GM19193 (cell line): Measurements from ENCODE around the gene PRDM2.

Experiments
- POLR2A ChIP-seq: IDR thresholded peaks from 4 replicates; pipeline ENCODE4 v1.6.1; 2011; ENCODE audit not compliant: insufficient read depth, insufficient read length; ENCODE audit errors: extremely low read depth

The PRDM2 gene

DNA sequence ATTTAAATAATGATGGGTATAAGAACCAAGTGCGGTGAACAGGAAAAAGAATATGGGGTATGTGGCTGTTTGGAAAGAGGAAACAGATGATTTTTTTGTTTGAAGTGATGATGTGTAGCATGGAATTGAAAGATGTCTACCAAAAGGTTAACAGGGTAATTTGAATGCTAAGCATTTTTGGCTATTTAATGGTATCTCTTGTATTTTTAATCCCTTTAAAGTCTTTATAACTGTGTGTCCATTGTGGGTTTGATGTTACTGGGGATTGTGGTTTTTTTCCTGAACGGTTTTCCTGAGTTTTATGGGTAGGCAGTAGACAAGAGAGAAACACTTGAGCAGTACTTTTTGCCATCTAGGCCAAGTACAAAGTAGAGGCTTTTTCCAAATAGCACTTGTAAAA lies 63.2 kb downstream of the PRDM2 start:
- TF ChIP-seq POLR2A, result no peak

- TF ChIP-seq POLR2A, result no peak
Observed at GRCh38 chr1:13763991-13764390, 64.0 kb downstream of the PRDM2 start.

DNA sequence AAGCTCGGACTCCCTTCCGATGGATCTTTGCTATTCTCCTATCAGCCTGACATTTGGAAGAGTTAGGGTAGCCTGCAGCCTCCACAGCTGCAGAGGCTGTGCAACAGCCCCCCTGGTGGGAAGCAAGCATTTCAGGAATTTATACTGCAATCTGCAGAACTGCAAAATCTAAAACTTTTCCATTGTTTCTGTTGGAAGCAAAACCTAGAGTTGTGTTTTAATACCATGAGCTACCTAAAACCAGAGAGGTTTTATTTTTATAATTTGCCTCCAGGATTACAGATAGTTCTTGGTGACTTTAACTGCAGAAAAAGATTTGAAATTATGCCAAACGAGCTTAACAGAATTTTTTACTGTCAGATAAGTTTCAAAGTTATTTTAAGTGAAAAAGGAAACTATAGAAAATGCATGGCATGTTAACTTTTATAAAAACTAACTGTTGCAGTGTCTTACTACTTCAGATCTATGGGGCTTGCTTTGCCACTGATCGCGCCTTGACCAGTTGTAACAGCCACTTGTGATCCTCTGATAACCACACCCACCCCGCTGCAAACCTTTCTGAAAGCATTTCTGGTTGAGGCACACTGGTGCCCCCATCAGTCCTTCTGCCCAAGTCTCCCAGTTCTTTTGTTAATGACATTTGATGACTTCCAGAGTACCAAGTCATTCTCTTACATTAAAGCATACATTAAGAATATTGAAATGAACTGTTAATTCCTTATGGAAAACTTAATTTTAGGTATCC lies 64.8 kb downstream of the PRDM2 start:
- TF ChIP-seq POLR2A, result no peak

GRCh38 chr1:13766592-13767564 lies 66.9 kb downstream of the PRDM2 start:
- no peak for TF ChIP-seq POLR2A

- TF ChIP-seq POLR2A, result no peak
Observed at GRCh38 chr1:13769212-13769611, 69.2 kb downstream of the PRDM2 start.

GRCh38 chr1:13769830-13770229 lies 69.8 kb downstream of the PRDM2 start:
- no peak for TF ChIP-seq POLR2A

- TF ChIP-seq POLR2A, result no peak
Observed at GRCh38 chr1:13770743-13771142, 70.8 kb downstream of the PRDM2 start.

DNA sequence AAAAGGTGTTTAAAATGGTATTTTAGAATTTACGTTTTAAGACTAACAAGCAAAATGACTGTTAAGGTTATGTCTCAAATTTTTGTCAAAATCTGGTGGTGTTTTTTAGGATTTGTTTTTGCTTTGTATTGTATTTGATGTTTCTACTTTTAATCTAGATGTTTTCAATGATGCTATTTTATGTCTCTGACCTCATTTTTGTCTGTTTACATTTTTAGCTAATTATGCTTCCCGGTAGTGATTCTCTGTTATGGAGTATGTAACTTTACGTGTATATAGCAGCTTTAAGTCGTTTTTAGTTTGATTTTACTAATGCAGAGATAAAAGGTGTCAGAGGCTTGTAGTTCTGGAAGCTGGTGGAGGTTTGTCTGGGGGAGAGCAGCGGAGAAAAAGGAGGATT lies 71.8 kb downstream of the PRDM2 start:
- TF ChIP-seq POLR2A, result no peak

- no peak for TF ChIP-seq POLR2A
Observed at GRCh38 chr1:13772271-13772670, 72.3 kb downstream of the PRDM2 start.

DNA sequence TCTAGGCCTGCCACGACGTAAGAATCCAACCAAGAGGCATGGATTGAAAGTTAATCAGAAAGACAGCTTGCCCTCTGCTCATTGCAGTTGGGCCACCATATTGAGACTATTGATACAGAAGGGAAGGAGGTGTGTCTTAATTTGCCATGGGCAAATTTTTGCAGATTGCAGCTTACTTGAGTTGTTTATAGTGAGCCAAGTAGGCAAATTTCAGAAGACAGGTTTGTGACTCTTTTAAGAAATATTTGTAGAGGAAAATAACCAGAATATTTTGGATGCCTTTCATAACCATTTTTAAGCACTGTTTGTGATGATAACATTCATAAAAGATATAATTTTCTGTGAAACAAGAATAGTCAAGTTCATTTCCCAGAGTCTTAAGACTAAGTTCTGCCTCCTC lies 74.1 kb downstream of the PRDM2 start:
- no peak for TF ChIP-seq POLR2A

- no peak for TF ChIP-seq POLR2A
Observed at GRCh38 chr1:13775459-13775858, 75.5 kb downstream of the PRDM2 start.

GRCh38 chr1:13775916-13776315 lies 75.9 kb downstream of the PRDM2 start:
- TF ChIP-seq POLR2A, result no peak

- no peak for TF ChIP-seq POLR2A
Observed at GRCh38 chr1:13778431-13778830, 78.4 kb downstream of the PRDM2 start.

DNA sequence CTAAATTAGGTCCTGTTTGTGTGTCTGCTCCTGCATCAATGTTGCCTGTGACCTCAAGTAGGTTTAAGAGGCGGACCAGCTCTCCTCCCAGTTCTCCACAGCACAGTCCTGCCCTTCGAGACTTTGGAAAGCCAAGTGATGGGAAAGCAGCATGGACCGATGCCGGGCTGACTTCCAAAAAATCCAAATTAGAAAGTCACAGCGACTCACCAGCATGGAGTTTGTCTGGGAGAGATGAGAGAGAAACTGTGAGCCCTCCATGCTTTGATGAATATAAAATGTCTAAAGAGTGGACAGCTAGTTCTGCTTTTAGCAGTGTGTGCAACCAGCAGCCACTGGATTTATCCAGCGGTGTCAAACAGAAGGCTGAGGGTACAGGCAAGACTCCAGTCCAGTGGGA lies 79.9 kb downstream of the PRDM2 start:
- no peak for TF ChIP-seq POLR2A

DNA sequence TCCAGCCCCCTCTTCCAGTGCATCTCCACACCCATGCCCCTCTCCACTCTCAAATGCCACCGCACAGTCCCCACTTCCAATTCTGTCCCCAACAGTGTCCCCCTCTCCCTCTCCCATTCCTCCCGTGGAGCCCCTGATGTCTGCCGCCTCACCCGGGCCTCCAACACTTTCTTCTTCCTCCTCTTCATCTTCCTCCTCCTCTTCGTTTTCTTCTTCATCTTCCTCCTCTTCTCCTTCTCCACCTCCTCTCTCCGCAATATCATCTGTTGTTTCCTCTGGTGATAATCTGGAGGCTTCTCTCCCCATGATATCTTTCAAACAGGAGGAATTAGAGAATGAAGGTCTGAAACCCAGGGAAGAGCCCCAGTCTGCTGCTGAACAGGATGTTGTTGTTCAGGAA lies 80.8 kb downstream of the PRDM2 start:
- no peak for TF ChIP-seq POLR2A

- TF ChIP-seq POLR2A, result no peak
Observed at GRCh38 chr1:13781228-13781627, 81.2 kb downstream of the PRDM2 start.
